Stimulated activated CD4-positive, alpha-beta T cell treated with anti-CD3 and anti-CD28 coated beads, TNF-alpha, amount 100 ng/mL, for 4 hours (primary cell): Measurements from ENCODE around the gene TM4SF4.
"Not testable (repeated sequence)": the region's sequence is repeated elsewhere in the genome, so short reads cannot be mapped to it uniquely, and the experiment has no call there.

Experiments
- DNase-seq, 3 experiments: peaks; one replicate each; pipeline ENCODE4 v3.0.0-alpha.2; 2020; ENCODE audit warnings: low read depth in 3 of 3

TM4SF4 gene, protein sequence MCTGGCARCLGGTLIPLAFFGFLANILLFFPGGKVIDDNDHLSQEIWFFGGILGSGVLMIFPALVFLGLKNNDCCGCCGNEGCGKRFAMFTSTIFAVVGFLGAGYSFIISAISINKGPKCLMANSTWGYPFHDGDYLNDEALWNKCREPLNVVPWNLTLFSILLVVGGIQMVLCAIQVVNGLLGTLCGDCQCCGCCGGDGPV

DNA sequence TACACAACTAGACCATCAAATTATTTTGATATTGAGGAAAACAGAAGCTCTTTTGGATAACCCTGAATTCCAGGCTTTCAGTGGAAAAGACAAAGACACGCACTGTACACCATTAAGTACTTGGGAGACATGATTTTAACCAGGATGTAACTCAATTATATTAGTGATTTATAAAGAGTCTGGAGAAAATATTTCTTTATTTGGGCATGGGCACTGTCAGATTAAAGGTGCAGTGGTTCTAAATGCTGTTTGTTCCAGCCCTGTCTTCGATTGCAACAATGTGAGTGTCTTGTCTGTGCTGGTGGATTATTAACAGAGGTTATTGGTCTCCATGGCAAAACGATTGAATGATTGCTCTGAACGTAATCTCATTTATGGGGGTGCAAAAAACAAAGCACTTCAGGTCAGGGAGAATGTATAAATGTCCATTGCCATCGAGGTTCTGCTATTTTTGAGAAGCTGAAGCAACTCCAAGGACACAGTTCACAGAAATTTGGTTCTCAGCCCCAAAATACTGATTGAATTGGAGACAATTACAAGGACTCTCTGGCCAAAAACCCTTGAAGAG is at the start of gene TM4SF4:
Gene TM4SF4 (plus strand): TSS at position 448 of the 568 bp plus-strand sequence. CDS start 181 bp downstream, outside the sequence.
- DNase-seq, result no peak

DNA sequence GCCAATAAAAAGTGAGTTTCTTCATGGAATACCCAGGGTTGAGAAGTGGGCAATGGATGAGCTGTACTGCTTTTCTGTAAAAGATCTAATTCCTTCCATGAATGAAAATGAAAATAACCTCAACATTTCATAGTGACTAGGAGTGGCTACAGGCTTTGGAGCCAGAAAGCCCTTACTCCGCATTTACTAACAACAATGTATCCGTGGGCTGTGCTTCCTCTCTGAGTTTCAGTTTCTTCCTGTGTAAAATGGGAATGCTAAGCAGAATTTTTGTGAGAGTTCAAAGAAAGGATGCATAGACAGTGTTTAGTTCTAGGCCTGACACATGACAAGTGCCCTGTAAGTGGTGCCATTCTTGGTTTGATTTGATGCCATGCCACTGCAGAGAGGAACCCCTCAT is 49.6 kb upstream of the TM4SF4 start:
- no peak for DNase-seq

DNA sequence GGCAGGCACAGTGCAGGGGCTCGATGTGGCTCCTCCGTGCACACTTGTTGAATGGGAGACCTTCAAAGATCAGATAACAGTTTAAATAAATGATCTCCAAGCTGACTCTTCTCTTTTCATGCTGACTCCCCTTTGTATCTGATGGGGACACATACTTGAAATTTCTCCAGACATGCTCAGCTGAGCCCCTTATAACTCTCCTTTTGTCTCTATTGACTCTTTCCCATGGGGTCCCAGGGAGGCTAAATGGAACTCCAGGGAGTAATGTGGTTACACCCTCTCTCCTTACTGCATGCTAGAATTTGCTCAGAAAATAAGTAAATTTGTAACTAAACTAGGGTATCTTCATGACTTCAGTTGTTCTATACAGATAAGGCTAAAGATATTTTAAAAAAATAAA is 48.2 kb upstream of the TM4SF4 start:
- DNase-seq, result no peak

DNA sequence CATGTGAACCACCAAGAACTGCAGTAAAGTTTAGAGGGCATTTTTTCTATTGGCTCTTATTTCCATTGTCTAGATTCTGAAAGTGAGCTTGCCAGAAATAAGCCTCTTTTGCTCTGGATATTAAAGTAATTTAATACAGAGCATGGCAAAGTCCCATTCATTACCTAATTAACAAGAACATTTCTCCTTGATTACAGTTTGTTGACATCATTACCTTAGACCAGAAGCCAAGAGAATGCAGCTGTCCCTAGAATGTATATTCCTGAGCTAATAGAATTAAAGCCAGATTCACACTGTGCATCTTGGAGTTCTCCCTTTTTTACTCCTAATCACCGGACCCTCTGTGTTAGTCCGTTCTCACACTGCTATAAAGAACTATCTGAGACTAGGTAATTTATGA is 46.4 kb upstream of the TM4SF4 start:
- DNase-seq, result no peak

DNA sequence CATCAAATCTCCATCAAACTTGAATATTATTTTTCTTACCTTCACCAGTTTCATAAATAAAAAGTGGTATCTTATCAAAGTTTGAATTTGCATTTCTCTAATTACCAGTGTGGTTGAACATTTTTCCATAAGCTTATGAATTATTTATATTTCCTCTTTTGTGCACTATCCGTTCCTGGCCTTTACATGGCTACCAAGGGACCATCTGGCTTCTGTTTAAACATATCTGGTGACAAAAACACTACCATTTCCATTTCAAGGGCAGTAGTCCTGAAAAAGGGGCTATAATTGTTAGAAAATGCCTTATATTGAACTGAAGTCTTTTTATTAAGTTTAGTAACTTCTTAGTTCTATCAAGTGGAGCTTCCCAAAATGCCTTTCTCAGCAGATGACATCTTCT is 44.3 kb upstream of the TM4SF4 start:
- no peak for DNase-seq

DNA sequence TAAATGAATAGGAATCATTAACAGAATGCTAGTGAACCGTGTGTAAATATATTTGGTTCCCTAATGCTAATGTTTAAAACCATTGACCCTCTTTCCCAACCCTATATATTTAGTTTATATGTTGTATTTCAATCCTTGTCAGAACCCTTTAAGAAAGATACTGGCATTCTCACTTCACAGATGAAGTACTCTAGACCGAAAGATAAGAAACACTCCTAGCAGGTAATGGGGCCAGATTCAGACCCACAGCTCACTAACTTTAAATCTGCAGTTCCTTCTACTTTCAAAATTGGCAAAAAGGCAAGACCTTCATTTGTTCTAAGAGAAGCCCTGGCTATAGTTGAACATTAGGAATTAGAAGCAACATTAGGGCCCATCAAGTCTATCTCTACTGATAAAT is 42.3 kb upstream of the TM4SF4 start:
- DNase-seq, result no peak

DNA sequence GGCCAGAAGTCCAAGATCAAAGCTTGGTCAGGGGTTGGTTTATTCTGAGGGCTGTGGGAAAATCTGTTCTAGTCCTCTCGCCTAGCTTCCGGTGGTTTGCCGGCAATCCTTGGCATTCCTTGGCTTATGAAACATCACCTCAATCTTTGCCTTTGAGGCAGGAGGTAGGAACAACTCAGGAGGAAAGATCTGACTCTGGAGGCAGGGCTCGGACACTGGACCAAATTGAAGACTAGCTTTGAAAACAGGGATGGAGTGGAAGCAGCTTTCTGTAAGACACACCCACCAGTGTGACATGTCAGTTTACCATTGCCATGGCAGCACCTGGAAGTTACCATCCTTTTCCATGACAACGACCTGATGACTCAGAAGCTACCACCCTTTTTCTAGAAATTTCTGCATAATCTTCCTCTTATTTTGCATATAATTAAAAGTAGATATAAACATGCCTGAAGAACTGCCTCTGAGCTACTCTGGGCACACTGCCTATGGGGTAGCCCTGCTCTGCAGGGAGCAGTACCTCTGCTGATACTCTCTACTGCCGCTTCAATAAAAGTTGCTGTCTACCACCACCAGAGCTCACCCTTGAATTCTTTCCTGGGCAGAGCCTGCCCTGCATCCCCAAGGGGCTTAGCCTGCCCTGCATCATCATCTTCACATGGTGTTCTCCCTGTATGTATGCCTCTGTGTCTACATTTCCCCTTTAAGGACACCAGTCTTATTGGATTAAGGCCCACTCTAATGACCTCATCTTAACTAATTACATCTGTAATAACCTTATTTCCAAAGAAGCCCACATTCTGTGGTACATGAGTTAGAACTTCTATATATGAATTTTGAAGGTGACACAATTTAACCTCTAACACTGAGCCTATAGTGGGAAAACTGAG is 38.3 kb upstream of the TM4SF4 start:
- DNase-seq, result no peak

DNA sequence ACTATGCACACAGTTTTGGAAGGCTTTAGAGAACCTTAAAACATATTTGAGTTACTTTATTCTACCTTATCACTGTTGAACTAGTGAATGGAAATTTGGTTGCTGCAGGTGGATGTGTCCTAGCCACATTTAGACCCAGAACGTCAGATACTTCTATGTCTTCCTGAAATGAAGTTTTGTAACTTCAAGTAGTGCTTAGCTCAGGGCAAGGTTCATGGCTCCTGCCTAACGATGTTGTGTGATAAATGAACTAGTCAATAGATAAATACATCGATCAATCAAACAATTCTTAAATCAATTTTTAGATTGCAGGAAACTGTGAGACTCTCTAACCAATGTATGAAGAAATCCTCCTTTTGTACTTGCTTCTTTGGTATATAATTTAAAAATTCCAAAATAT is 37.2 kb upstream of the TM4SF4 start:
- DNase-seq, result no peak

DNA sequence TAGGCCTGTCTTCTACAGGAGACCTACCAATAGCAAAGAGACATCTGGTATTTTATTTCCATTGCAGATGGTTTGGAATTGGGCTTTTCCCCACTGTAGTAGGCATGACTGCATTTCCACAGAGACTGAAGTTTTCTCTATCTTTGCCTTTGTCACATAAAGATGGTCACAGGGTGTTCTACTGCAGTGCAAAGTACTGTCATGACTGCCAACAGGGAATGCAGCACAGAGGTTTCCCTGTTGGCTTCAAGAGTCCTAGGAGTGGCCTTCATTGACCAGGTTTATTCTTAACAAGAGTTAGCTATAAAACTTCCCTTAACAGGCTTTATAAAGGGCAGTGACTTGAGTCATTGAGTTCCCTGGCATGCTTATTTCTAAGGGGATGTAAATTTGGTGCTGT is 36.8 kb upstream of the TM4SF4 start:
- DNase-seq, result no peak

DNA sequence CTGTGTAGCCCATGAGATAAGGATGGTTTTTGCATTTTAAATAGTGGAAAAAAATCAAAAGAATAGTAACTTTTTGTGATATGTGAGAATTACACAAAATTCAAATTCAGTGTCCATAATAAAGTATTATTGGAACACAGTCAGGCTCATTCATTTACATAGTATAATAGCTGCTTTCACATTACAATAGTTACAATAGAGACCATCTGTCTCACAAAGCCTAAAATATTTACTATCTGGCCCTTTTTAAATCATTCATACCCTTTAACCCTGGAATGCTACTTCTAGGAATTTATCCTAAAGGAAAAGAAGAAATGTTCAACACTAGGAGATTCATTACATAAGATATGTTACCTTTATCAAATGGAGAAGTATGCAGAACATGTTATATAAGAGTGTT is 35.5 kb upstream of the TM4SF4 start:
- no peak for DNase-seq

DNA sequence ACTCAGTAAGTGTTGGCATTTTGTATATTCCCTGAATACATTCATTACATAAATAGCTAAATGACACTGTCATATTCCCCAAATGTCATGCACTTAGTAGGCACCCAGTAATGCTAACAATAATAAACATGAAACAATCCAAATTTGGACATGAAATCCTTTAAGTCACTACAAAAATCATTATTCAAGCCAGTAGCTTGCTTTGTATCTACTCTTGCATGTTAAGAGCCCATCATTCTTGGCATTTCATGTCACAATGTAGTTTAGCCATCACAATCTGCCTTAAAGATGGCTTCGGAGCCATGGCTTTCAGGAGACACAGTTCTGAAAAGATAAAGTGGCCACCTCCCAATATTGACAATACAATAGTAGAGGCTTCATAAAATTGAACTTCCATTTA is 32.9 kb upstream of the TM4SF4 start:
- no peak for DNase-seq

DNA sequence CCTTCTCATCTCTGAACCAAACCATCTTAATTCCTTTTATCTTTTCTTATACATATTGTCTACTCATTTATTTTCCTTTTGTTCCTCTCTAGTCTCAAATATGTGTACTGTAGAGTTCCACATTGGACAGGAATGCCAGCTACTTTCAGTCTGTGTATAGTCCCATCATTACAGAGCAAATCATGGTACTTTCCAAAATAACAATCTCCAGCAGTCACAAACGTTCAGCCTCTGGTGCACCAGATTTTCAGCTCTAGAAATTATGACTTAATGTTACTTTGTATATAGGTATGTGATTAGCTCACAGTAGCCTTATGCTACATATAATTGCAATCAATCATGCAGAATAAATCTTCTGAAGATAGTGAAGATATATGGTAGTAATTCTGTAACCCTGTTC is 32.5 kb upstream of the TM4SF4 start:
- no peak for DNase-seq

DNA sequence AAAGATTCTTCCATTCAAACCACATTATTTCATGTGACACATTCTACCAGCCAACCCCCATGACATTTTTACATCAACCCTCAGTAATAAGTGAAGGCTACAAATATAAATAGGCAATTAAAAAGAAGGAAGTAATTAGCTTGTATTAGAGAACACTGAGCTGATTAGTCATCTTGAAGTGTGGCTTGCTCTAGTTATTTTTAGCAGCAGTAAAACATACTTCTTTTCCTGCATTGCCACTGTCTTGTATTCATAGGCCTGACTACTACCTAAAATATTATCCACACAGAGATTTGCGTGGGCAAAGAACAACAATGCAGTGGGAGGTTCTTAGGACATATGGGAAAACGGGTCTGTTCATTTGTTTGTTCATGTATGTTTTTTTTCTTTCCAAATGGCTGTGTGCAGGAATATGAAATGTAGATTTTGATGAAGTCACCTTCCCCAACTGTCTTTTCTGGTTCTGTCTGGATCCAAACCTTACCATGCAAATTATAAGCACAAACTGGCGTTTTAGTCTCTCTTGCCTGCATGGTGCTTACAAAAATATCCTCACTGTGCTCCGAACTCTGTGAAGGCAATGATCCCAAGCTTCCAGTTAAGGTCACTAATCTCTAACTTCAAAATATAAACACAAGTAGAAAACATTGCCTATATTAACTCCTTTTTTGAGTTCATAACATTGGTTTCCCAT is 31.5 kb upstream of the TM4SF4 start:
- no peak for DNase-seq

DNA sequence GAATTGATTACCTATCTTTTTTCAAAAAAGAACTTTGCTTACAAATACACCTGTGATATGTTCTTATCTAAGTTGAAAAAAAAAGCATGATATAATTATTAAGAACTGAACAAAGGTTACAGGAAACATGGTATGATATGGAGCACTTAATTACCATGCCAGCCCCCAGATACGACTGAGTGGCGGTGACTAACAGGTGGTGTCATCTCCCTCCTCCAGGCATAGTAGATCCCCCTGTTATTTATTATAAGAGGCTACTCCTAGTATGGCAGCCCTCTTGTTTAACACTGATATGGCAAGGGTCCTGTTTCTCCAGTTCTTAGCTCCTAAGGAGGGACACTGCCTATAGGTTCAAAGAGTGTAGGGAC is 31.0 kb upstream of the TM4SF4 start:
- DNase-seq, result no peak

DNA sequence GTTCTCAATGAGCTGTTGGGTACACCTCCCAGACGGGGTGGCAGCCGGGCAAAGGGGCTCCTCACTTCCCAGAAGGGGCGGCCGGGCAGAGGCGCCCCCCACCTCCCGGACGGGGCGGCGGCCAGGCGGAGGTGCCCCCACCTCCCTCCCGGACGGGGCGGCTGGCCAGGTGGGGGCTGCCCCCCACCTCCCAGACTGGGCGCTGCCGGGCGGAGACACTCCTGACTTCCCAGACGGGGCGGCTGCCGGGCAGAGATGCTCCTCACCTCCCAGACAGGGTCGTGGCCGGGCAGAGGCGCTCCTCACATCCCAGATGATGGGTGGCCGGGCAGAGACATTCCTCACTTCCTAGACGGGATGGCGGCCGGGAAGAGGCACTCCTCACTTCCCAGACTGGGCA is 29.6 kb upstream of the TM4SF4 start:
- DNase-seq, result not testable (repeated sequence)

DNA sequence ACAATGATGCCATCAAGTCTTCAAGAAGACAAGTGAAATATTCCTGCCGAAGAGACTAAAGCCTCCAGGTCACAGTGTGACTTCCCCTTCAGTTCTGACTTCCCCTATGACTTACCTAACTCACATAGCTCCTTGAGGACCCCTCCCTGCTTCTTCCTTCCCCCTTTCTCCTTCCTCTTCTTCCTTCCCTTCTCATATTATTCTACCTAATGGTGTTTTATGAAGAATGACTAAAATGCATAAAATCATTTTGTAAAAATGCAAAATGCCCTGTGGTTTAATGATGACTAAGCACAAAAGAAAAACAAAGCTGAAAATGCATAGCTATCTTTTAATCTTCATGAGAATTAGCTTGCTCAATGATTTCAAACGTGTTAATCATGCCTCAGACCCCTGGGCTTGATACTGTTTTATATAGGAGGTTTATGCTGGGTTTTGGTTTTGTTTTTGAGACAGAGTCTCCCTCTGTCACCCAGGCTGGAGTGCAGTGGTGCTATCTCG is 26.1 kb upstream of the TM4SF4 start:
- DNase-seq, result no peak

DNA sequence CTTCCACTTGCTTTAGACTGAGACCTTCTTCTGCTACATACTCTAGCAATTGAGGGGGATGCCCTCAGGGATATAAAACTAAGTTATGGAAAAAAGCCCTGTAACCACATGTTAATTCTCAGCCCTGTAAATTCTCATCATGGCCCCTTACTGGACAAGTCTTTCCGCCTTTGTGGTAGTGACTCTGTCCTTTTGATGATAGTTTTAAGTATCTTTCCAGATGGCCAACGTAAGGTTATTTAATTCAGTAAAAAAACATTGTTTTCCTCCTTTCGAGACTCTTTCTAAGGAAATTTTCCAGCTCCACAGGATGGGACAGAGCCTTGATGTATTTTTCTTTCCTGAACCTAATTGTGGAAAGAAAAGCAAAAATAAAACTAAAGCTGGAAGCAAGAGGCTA is 25.3 kb upstream of the TM4SF4 start:
- DNase-seq, result no peak

DNA sequence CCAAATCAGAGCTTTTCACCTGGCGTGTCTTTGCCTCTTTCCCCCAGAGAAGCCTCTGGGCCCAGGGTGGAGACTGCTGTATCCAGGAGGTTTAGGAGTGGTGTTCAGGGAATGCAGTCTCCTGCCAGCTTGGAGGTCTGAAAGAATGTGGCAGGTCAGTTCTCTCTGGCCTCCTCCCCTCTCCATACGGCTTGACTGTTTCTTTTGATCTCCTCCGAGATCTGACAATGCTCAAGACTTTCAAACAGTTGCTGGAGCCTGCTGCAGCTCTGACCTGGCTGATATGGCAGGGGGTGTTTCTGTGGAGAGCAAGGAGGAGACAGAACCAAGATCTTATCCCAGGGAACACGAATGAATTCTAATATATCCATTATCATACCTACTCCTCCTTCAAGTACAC is 24.7 kb upstream of the TM4SF4 start:
- DNase-seq, result no peak

DNA sequence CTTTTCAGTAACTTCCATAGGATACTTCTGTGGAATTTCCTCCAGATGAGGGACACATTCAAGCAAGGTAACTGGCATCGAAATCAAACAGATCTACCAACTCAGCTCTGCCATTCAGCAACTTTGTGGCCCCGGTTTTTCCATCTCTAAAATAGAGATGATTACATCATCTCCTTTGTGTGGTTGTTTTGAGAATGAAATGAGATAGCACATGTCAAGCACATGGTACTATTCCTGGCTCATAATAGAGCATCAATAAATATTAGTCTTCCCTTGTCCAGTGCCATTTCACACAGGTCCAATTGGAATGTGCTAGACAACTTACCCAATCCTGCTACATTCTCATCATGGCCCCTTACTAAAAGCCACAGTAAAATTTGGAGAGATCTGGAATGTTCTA is 24.2 kb upstream of the TM4SF4 start:
- DNase-seq, result no peak

DNA sequence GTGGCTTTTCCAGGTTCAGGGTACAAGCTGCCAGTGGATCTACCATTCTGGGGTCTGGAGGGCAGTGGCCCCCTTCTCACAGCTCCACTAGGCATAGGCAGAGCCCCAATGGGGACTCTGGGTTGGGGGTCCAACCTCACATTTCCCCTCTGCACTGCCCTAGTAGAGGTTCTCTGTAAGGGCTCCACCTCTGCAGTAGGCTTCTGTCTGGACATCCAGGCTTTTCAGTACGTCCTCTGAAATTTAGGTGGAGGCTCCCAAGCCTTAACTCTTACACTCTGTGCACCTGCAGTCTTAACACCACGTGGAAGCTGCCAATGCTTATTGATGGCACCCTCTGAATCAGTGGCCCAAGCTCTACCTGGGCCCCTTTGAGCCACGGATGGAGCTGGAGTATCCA is 22.5 kb upstream of the TM4SF4 start:
- DNase-seq, result no peak

DNA sequence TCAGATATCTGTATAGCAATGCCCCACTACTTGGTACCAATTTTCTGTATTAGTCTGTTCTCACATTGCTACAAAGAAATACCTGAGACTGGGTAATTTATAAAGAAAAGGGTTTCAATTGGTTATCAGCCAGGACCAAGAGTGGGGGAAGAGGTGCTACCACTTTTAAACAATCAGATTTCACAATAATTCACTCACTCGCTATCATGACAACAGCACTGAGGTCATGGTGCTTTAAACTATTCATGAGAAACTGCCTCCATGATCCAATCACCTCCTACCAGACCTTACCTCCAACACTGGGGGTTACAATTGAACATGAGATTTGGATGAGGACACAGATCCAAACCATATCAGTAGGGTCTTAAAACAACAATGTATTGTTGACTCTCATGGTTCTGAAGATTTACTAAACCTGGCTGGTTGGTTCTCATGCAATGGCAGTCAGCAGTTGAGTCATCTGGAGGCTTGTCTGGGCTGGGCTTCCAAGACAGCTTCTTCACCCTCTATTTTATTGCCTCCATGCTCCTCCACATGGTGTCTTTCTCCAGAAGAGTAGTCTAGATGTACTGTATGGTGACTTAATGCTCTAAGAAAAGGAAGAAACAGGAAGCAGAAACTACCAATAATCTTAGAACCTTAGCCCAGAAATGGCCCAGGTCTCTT is 21.2 kb upstream of the TM4SF4 start:
- DNase-seq, result no peak

DNA sequence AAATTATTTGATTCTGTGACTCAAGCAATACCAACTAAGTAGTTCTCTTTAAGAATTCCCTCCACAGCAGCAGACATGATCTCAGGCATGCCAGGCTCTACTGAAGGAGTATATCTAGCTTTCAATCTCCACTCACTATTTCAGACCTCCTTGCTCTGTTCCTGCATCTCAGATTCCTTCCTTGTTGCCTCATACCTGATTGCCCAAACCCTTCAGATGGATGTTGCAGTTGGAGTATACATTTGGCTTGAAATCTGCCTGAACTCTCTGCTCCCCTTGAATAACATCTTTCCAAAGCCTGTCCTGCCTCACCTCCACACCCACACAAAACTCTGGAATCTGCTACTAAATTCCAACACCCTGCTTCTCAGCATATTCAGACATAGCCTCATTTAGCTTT is 19.8 kb upstream of the TM4SF4 start:
- no peak for DNase-seq
